Endothelial cell of umbilical vein (primary cell): ENCODE data around the gene DCAF4. TPM values are rescaled to one million over a fixed set of nuclear protein-coding genes. Genes with fewer than 3 reads are reported as not detected.

Experiments
- BruUV-seq: library from RNA; stranded (reverse); fragments of 400-500 nt; replicated peaks from 2 replicates; lab custom pipeline; 2021; lab: Mats Ljungman, UMichigan
- CTCF ChIA-PET: fragments of 300-600, 350-600 bp; sonication (Branson Sonifier 250); formaldehyde crosslinking; loops from one replicate; lab custom pipeline; 2021; ENCODE audit warnings: antibody characterized with exemption, inconsistent platforms; lab: Charles Lee
- POLR2A ChIA-PET: fragments of 300-600, 350-600 bp; sonication (Branson Sonifier 250); formaldehyde crosslinking; loops from one replicate; lab custom pipeline; 2021; ENCODE audit warnings: antibody characterized with exemption, inconsistent platforms; lab: Charles Lee
- DNase-seq: peaks from one replicate; pipeline ENCODE4 v3.0.0-alpha.2; 2011; ENCODE audit warnings: low read depth, low spot score
- FAIRE-seq: peaks from 2 replicates; lab custom pipeline; 2011; peaks lifted over from hg19 to GRCh38; lab: Jason Lieb, UNC
- H2AFZ ChIP-seq: 2 replicates; pipeline ENCODE4 v1.6.0; 2012; ENCODE audit warnings: low read depth, low read length, control low read depth, inconsistent platforms
- H3K27ac ChIP-seq: 2 replicates; pipeline ENCODE4 v1.5.1; 2011; ENCODE audit warnings: low read depth, mild to moderate bottlenecking, control low read depth, low read length, moderate library complexity; ENCODE audit not compliant: insufficient read depth
- H3K27me3 ChIP-seq, 2 experiments: 2 replicates each; pipeline versions ENCODE4 v1.6.0 to v1.6.1; 2011; ENCODE audit warnings: low read length in 2 of 2, mixed read lengths in 1 of 2; ENCODE audit not compliant: control insufficient read depth in 2 of 2, insufficient read depth in 2 of 2
- H3K36me3 ChIP-seq, 2 experiments: 2 replicates in 1 of 2; 3 replicates in 1 of 2; pipeline ENCODE4 v1.5.1; 2011; ENCODE audit warnings: low read length in 2 of 2, mild to moderate bottlenecking in 1 of 2, moderate library complexity in 1 of 2; ENCODE audit not compliant: control insufficient read depth in 2 of 2, insufficient read depth in 2 of 2; ENCODE audit errors: extremely low read depth in 1 of 2
- H3K4me1 ChIP-seq: 3 replicates; pipeline ENCODE4 v1.5.1; 2011; ENCODE audit warnings: mild to moderate bottlenecking, low read length; ENCODE audit not compliant: control insufficient read depth, insufficient read depth; ENCODE audit errors: extremely low read depth
- H3K4me2 ChIP-seq: 2 replicates; pipeline ENCODE4 v1.6.1; 2011; ENCODE audit warnings: low read length, control low read depth, mixed read lengths; ENCODE audit not compliant: insufficient read depth
- H3K4me3 ChIP-seq, 3 experiments: fragments of 200-600 bp in 1 of 3; sonication (generic), shearing (Covaris generic) in 1 of 3; replicated peaks in 1 of 3; 2 replicates each; pipeline ENCODE4 v1.5.1; 2011 to 2016; ENCODE audit warnings: control low read depth in 3 of 3, low read length in 3 of 3, mild to moderate bottlenecking in 2 of 3, inconsistent platforms in 1 of 3, low read depth in 1 of 3, moderate library complexity in 1 of 3; ENCODE audit not compliant: insufficient read depth in 1 of 3
- H3K79me2 ChIP-seq: 2 replicates; pipeline ENCODE4 v1.6.0; 2012; ENCODE audit warnings: low read length, inconsistent platforms; ENCODE audit not compliant: control insufficient read depth, insufficient read depth
- H3K9ac ChIP-seq: replicated peaks from 2 replicates; pipeline ENCODE3; 2011; ENCODE audit warnings: low read length, control low read depth; ENCODE audit not compliant: insufficient read depth; ENCODE audit errors: extremely low read depth
- H3K9me1 ChIP-seq: replicated peaks from 3 replicates; pipeline ENCODE4 v1.6.0; 2011; ENCODE audit warnings: mild to moderate bottlenecking, low read length; ENCODE audit not compliant: control insufficient read depth, insufficient read depth; ENCODE audit errors: extremely low read depth
- H3K9me3 ChIP-seq: replicated peaks from 2 replicates; pipeline ENCODE4 v1.5.1; 2012; ENCODE audit warnings: low read length, inconsistent platforms; ENCODE audit not compliant: control insufficient read depth, insufficient read depth
- H4K20me1 ChIP-seq: replicated peaks from 2 replicates; pipeline ENCODE3; 2011; ENCODE audit warnings: mild to moderate bottlenecking, low read length; ENCODE audit not compliant: control insufficient read depth, insufficient read depth; ENCODE audit errors: extremely low read depth
- EZH2 ChIP-seq: IDR thresholded peaks from 2 replicates; pipeline ENCODE4 v1.6.1; 2012; ENCODE audit warnings: borderline replicate concordance, low read depth, mild to moderate bottlenecking, moderate library complexity, low read length, inconsistent platforms; ENCODE audit not compliant: severe bottlenecking
- FOS ChIP-seq: IDR thresholded peaks from 2 replicates; pipeline ENCODE4 v1.6.1; 2011; ENCODE audit warnings: mild to moderate bottlenecking, low read length, moderate library complexity, borderline replicate concordance; ENCODE audit not compliant: insufficient read depth
- GATA2 ChIP-seq: IDR thresholded peaks from 2 replicates; pipeline ENCODE4 v1.7.0; 2011; ENCODE audit warnings: low read depth, mild to moderate bottlenecking, moderate library complexity, mixed read lengths, low read length; ENCODE audit not compliant: insufficient read length, insufficient read depth
- JUN ChIP-seq: IDR thresholded peaks from 2 replicates; pipeline ENCODE4 v1.6.1; 2011; ENCODE audit warnings: borderline replicate concordance, low read depth; ENCODE audit not compliant: insufficient read length, insufficient read depth
- MYC ChIP-seq: IDR thresholded peaks from one replicate; pipeline ENCODE4 v1.6.1; 2011; ENCODE audit warnings: mild to moderate bottlenecking, low read depth, low read length
- POLR2A ChIP-seq: IDR thresholded peaks from 2 replicates; pipeline ENCODE4 v1.6.1; 2012; ENCODE audit warnings: low read depth, mild to moderate bottlenecking, control low read depth, low read length
- POLR2AphosphoS5 ChIP-seq: IDR thresholded peaks from 2 replicates; pipeline ENCODE4 v1.6.1; 2012; ENCODE audit warnings: low read depth, mild to moderate bottlenecking, control low read depth, low read length, moderate library complexity; ENCODE audit not compliant: insufficient read depth
- dilution Hi-C: fragments of 300-500 bp; cut with MboI; formaldehyde crosslinking; loops from one replicate; pipeline ENCODE4 v1.15.0; 2019; ENCODE audit warnings: low sequenced_read_pairs; ENCODE audit not compliant: extremely low pct_ligation_motif_present
- intact Hi-C: fragments of 100-400 bp; cut with micrococcal nuclease; formaldehyde crosslinking; loops from one replicate; pipeline ENCODE4 v1.10.0; 2022
- polyA plus RNA-seq, 4 experiments: library from polyadenylated mRNA; depleted of rRNA in 3 of 4; stranded (reverse) in 3 of 4; unstranded in 1 of 4; fragments of >200 nt; gene quantifications; 2 replicates each; pipeline versions ENCODE4 v1.2.1 to v1.2.3, GENCODE V29; 2011 to 2012; ENCODE audit warnings: missing spikeins in 1 of 4
- total RNA-seq: library from RNA; stranded (reverse); gene quantifications from 2 replicates; pipeline ENCODE4 v1.2.3, GENCODE V29; 2021
- TF ChIP-seq, protein P1 (sequence below): IDR thresholded peaks from 2 replicates; pipeline ENCODE4 v1.6.1; 2011; ENCODE audit not compliant: insufficient read depth, insufficient read length
- TF ChIP-seq, protein P2 (sequence below), 2 donors: IDR thresholded peaks; 1 replicate in 1 of 2; 2 replicates in 1 of 2; pipeline ENCODE4 v1.5.1; 2011; ENCODE audit warnings: low read length in 2 of 2, mild to moderate bottlenecking in 2 of 2, moderate library complexity in 2 of 2, control low read depth in 1 of 2, inconsistent platforms in 1 of 2, low read depth in 1 of 2; ENCODE audit not compliant: insufficient read depth in 1 of 2; ENCODE audit errors: extremely low read depth in 1 of 2

Gene DCAF4
- total and polyA plus RNA-seq, 2 donors (not counting 3 experiments of a cell fraction or from before 2014, with no cell fraction given) = 8.6 to 15.8 TPM

DNA sequence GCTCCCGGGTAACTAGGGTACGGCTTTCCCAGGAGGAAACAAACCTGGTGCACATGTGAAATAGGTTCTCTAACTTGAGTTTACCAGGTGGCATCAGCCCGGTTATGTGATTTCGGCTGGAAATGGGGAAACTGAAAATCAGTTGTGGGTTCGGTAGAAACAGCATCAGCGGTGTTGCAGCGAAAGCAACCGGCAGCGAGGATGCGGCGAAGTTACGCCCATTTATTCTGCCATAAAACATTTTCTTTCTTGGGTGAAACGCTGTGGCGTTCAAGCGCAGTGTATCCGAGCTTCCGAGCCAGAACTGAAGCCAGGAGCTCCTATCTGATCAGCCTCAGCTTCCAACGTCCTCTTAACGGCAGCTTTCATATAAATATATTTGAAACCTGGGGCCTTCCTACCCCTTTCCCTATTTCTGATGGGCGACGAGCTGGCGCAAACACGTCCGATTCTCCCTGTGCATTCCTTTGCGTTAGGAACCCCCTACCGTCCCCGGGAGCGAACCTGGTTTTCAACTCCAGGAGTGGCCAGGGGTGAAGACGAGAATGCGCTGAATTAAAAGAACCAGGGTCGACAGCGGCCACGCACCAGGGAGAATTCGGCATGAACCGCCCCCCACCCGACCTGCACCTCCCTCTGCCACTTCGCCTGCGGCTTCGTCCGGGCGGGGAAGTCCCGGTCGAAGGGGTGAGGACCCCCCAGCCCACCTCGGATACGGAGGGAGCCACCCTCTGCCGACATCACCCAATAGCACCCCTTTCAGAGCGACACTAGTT is 34.0 kb upstream of the DCAF4 start:
- TF ChIP-seq, protein P1, sequence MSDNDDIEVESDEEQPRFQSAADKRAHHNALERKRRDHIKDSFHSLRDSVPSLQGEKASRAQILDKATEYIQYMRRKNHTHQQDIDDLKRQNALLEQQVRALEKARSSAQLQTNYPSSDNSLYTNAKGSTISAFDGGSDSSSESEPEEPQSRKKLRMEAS = no peak
- TF ChIP-seq GATA2 (no peak), POLR2AphosphoS5 (no peak), JUN (no peak), EZH2 (no peak), POLR2A (no peak), MYC (no peak), FOS (no peak)
- TF ChIP-seq, protein P2, sequence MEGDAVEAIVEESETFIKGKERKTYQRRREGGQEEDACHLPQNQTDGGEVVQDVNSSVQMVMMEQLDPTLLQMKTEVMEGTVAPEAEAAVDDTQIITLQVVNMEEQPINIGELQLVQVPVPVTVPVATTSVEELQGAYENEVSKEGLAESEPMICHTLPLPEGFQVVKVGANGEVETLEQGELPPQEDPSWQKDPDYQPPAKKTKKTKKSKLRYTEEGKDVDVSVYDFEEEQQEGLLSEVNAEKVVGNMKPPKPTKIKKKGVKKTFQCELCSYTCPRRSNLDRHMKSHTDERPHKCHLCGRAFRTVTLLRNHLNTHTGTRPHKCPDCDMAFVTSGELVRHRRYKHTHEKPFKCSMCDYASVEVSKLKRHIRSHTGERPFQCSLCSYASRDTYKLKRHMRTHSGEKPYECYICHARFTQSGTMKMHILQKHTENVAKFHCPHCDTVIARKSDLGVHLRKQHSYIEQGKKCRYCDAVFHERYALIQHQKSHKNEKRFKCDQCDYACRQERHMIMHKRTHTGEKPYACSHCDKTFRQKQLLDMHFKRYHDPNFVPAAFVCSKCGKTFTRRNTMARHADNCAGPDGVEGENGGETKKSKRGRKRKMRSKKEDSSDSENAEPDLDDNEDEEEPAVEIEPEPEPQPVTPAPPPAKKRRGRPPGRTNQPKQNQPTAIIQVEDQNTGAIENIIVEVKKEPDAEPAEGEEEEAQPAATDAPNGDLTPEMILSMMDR (IDR thresholded peaks at IDR 0.05; ENCODE audit: extremely low read depth in 1 of 2, insufficient read depth in 1 of 2, low read depth in 1 of 2, low read length in 2 of 2) = peak in 1 of 2 donors; percentile 7
- peak; percentile 60 for FAIRE-seq
- peak overlapping the region; percentile 84 for H2AFZ ChIP-seq
- H3K9me3 ChIP-seq = no peaks in the 10 kb centered on the region
- dilution Hi-C loops (no loop called here), intact Hi-C loops (loop anchor here (1.0 kb wide), 1 partner anchor 8 kb away; no protein-coding TSS in a partner anchor)
- H3K27ac ChIP-seq = peak overlapping the region; percentile 66
- peak overlapping the region; percentile 72 for H3K9ac ChIP-seq
- peaks cover 27% of the 10 kb centered on the region for H3K4me1 ChIP-seq
- CTCF ChIA-PET = interaction anchor here (1.3 to 4.6 kb wide), 6 partner anchors 8 to 378 kb away, joined by 3 to 59 read pairs (median 10); no protein-coding TSS in a partner anchor
- POLR2A ChIA-PET = interaction anchor here (1.8 kb wide), 1 partner anchor 8 kb away, joined by 11 read pairs; no protein-coding TSS in a partner anchor
- H3K27me3 ChIP-seq = no peaks in the 10 kb centered on the region
- H3K79me2 ChIP-seq = peaks cover 28% of the 10 kb centered on the region
- no peaks in the 10 kb centered on the region for H3K36me3 ChIP-seq
- no TSS peak for BruUV-seq
- H3K9me1 ChIP-seq = no peaks in the 10 kb centered on the region
- DNase-seq = peak; percentile 56
- H3K4me2 ChIP-seq = peak overlapping the region; percentile 89
- H3K4me3 ChIP-seq = peak overlapping the region; percentile 72 to 99 (median 92)
- no peaks in the 10 kb centered on the region for H4K20me1 ChIP-seq
